DMS 273 (cell line): ENCODE measurements around the gene PTH1R.

Experiments
- DNase-seq: peaks from one replicate; lab custom pipeline; 2025; ENCODE audit not compliant: unreplicated experiment; lab: John Stamatoyannopoulos, UW

Gene PTH1R

GRCh38 chr3:46849686-46850467, 27.6 kb upstream of the PTH1R start:
- no peak for DNase-seq

- no peak for DNase-seq
Measured at GRCh38 chr3:46850468-46850779, 27.1 kb upstream of the PTH1R start.

GRCh38 chr3:46851364-46852333, 25.9 kb upstream of the PTH1R start:
- no peak for DNase-seq

- no peak for DNase-seq
Measured at GRCh38 chr3:46852334-46852720, 25.2 kb upstream of the PTH1R start.

- DNase-seq: no peak
Measured at GRCh38 chr3:46852839-46853355, 24.6 kb upstream of the PTH1R start.

GRCh38 chr3:46853441-46854415, 23.8 kb upstream of the PTH1R start:
- DNase-seq: no peak

GRCh38 chr3:46854555-46854991, 22.9 kb upstream of the PTH1R start:
- DNase-seq: peak; percentile 44

- no peak for DNase-seq
Measured at GRCh38 chr3:46856576-46857471, 20.7 kb upstream of the PTH1R start.

GRCh38 chr3:46857485-46858341, 19.8 kb upstream of the PTH1R start:
- no peak for DNase-seq

GRCh38 chr3:46858456-46858855, 19.1 kb upstream of the PTH1R start:
- DNase-seq: no peak

- DNase-seq: no peak
Measured at GRCh38 chr3:46859001-46859710, 18.4 kb upstream of the PTH1R start.

- DNase-seq: peak; percentile 38
Measured at GRCh38 chr3:46860017-46860809, 17.3 kb upstream of the PTH1R start.

- no peak for DNase-seq
Measured at GRCh38 chr3:46860810-46861604, 16.5 kb upstream of the PTH1R start.

- DNase-seq: no peak
Measured at GRCh38 chr3:46861605-46862368, 15.7 kb upstream of the PTH1R start.

GRCh38 chr3:46862369-46863025, 15.0 kb upstream of the PTH1R start:
- no peak for DNase-seq
